ENCODE measurements around the gene TULP4.

GRCh38 chr6:158340252-158340651 is 28.0 kb downstream of the TULP4 start:
- no peak for TF ChIP-seq CTCF (IDR thresholded peaks at IDR 0.05)
- TF ChIP-seq POLR2A (IDR thresholded peaks at IDR 0.05), result no peak
